Heart left ventricle (tissue), 16 donors: Measurements from ENCODE around the gene CKAP5. TPM values are rescaled to one million over a fixed set of nuclear protein-coding genes. Genes with fewer than 3 reads are reported as not detected.
A peak's percentile ranks its signal among the peaks of the same experiment; 100 is the strongest.

Experiments
- ATAC-seq, 4 donors: fragments of 200-7000 bp; cut with Tn5 transposase; one replicate each; pipeline ENCODE4 v1.9.1; 2020 to 2022; ENCODE audit warnings: moderate library complexity in 4 of 4, mild to moderate bottlenecking in 3 of 4, moderate number of reproducible peaks in 1 of 4
- DNase-seq, 5 donors: peaks; one replicate each; pipeline ENCODE4 v3.0.0-alpha.2; 2020
- H3K27ac ChIP-seq, 12 donors: fragments of 200-600 bp; sonication (generic) in 4 of 12; one replicate each; pipeline versions ENCODE4 v1.5.0 to v1.8.0; 2016 to 2022; ENCODE audit warnings: mild to moderate bottlenecking in 2 of 12
- H3K27me3 ChIP-seq, 9 donors: fragments of 200-600 bp; sonication (generic) in 2 of 9; one replicate each; pipeline versions ENCODE4 v1.5.1 to v1.8.0; 2016 to 2022; ENCODE audit warnings: mild to moderate bottlenecking in 3 of 9
- H3K36me3 ChIP-seq, 9 donors: fragments of 200-600 bp; sonication (generic) in 2 of 9; one replicate each; pipeline versions ENCODE4 v1.5.0 to v1.8.0; 2018 to 2022; ENCODE audit warnings: mild to moderate bottlenecking in 2 of 9
- H3K4me1 ChIP-seq, 12 donors: fragments of 200-600 bp; sonication (generic) in 4 of 12; one replicate each; pipeline versions ENCODE4 v1.5.0 to v1.8.0; 2016 to 2022; ENCODE audit warnings: mild to moderate bottlenecking in 3 of 12
- H3K4me3 ChIP-seq, 12 donors: fragments of 200-600 bp; sonication (generic) in 4 of 12; one replicate each; pipeline versions ENCODE4 v1.5.0 to v1.8.0; 2017 to 2022; ENCODE audit warnings: mild to moderate bottlenecking in 9 of 12, moderate library complexity in 4 of 12
- H3K9me3 ChIP-seq, 12 donors: fragments of 200-600 bp; sonication (generic) in 4 of 12; one replicate each; pipeline versions ENCODE4 v1.5.0 to v1.8.0; 2016 to 2022; ENCODE audit warnings: mild to moderate bottlenecking in 1 of 12
- POLR2A ChIP-seq, 2 donors: fragments of 450-650 bp; IDR thresholded peaks; one replicate each; pipeline ENCODE4 v1.6.1; 2017; ENCODE audit warnings: antibody characterized with exemption in 2 of 2, mild to moderate bottlenecking in 2 of 2, moderate library complexity in 2 of 2
- WGBS, 4 donors: extraction: QIAGEN DNeasy Blood & Tissue Kit in 2 of 4; methylation state at CpG; one replicate each; pipeline versions ENCODE4 v1.1.5 to v1.1.7; 2013 to 2018; 5-methylcytosine and 5-hydroxymethylcytosine counted together
- intact Hi-C, 10 donors: fragments of 100-400 bp; cut with DNase I; formaldehyde crosslinking; loops; one replicate each; pipeline versions ENCODE4 v1.11.1 to v1.14.2; 2022
- polyA plus RNA-seq, 2 donors: library from polyadenylated mRNA; stranded (reverse); fragments of 200-250 nt; gene quantifications; one replicate each; pipeline ENCODE4 v1.2.3, GENCODE V29; 2013
- total RNA-seq, 9 donors: library from RNA; depleted of rRNA in 2 of 9; stranded (reverse); fragments of >200 nt in 2 of 9; fragmentation: NEBNext Ultra II Directional in 3 of 9; extraction: Animal tissue kit (Norgen Biotek cat#: 25700) in 3 of 9; gene quantifications; one replicate each; pipeline versions ENCODE4 v1.1.0 to v1.2.4, GENCODE V29; 2016 to 2023
- TF ChIP-seq, protein P1 (sequence below), 12 donors: fragments of 200-600 bp; sonication (generic) in 4 of 12; IDR thresholded peaks; one replicate each; pipeline versions ENCODE4 v1.5.0 to v1.8.0; 2018 to 2022; ENCODE audit warnings: antibody characterized with exemption in 12 of 12, mild to moderate bottlenecking in 5 of 12
- donor health status: ischemic (EF 13 %, LVEDD 7.1; RV severe dilation, severe dysfunction).
- donor health status: healthy with polysubstance abuse.
- donor health status: DM: no; HTN: yes; CAD: no.
- donor health status: DM: no; HTN: no; CAD: no.
- donor health status: ischemic (EF 25% LVEDD 6.9; RV normal size, moderate dysfunction).
- donor health status: ischemic (EF 25% LVEDD 5.7; RV mildly dilated, moderate dysfunction).
- donor health status: healthy.
- donor health status: DM: yes; HTN: yes; CAD: no.
- donor health status: ischemic (EF 35%, LVEDD 5.7; RV mildly dilated, moderate dysfunction).
- donor health status: nonischemic (EF 11% LVEDD 7.7; RV severe dilation, severe dysfunction).
- donor health status: DM: yes; HTN: yes; CAD: no.
- donor health status: PGD.
- donor health status: ischemic (EF 29% LVEDD 5.4; RV normal size, mild dysfunction).
- donor health status: nonischemic (EF 23%, LVEDD 6.1; RV moderate dilation, normal function).

Gene CKAP5
- total and polyA plus RNA-seq, 11 donors: 12.3 to 108 (median 67.6) TPM

DNA sequence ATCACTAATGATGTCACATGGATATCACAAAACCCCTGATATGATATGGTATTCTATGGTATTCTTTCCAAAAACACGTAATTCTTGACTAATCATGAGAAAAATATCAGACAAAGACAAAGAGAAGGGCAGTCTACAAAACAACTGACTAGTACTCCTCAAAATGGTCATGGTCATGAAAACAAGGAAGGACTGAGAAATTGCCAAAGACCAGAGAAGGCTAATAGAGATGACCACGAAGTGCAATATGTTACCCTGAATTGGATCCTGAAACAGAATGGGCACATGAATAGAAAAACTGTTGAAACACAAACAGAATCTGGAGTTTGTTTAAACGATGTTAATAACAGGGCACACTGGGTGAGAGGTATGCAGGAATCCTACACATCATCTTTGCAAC, 10.2 kb downstream of the CKAP5 start:
- Histone ChIP-seq H3K4me1 (peaks cover 0 to 17% (median 2%) of the 10 kb centered on the region in 12 donors), H3K4me3 (no peak overlapping the region), H3K36me3 (peaks cover 0 to 7% (median 0%) of the 10 kb centered on the region in 9 donors), H3K9me3 (no peaks in the 10 kb centered on the region), H3K27ac (no peak overlapping the region), H3K27me3 (no peaks in the 10 kb centered on the region)
- intact Hi-C loops: no loop called here
- WGBS, 4 donors: 74 to 84% (median 78%) methylated on average over 3 of the region's 3 CpGs
- ATAC-seq (no peak), DNase-seq (no peak)
- no peak for TF ChIP-seq POLR2A (IDR thresholded peaks at IDR 0.05)
- TF ChIP-seq, protein P1, sequence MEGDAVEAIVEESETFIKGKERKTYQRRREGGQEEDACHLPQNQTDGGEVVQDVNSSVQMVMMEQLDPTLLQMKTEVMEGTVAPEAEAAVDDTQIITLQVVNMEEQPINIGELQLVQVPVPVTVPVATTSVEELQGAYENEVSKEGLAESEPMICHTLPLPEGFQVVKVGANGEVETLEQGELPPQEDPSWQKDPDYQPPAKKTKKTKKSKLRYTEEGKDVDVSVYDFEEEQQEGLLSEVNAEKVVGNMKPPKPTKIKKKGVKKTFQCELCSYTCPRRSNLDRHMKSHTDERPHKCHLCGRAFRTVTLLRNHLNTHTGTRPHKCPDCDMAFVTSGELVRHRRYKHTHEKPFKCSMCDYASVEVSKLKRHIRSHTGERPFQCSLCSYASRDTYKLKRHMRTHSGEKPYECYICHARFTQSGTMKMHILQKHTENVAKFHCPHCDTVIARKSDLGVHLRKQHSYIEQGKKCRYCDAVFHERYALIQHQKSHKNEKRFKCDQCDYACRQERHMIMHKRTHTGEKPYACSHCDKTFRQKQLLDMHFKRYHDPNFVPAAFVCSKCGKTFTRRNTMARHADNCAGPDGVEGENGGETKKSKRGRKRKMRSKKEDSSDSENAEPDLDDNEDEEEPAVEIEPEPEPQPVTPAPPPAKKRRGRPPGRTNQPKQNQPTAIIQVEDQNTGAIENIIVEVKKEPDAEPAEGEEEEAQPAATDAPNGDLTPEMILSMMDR (IDR thresholded peaks at IDR 0.05): no peak

DNA sequence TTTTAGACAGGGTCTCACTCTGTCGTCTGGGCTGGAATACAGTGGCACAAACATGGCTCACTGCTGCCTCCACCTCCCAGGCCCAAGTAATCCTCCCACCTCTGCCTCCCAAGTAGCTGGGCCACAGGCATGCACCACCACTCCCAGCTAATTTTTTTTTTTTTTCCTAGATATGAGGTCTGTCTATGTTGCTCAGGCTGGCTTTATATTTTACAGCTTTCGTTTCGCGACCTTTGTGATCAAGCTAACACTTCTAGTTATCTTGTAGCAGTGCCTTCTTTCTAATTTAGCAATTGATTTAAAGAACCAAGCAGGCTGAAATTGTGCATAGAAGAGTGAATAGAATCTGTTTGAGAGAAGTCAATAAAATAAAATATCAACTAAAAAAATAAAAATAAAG, 11.3 kb downstream of the CKAP5 start:
- Histone ChIP-seq H3K36me3 (no peaks in the 10 kb centered on the region), H3K9me3 (no peaks in the 10 kb centered on the region), H3K4me3 (no peak overlapping the region), H3K27me3 (no peaks in the 10 kb centered on the region), H3K27ac (no peak overlapping the region), H3K4me1 (peaks cover 0 to 17% (median 2%) of the 10 kb centered on the region in 12 donors)
- no peak for TF ChIP-seq POLR2A (IDR thresholded peaks at IDR 0.05)
- intact Hi-C loops: no loop called here
- ATAC-seq: no peak
- no peak for DNase-seq
- WGBS, 4 donors: 83 to 93% (median 89%) methylated on average over 4 of the region's 4 CpGs

GRCh38 chr11:46832511-46833214, 13.4 kb downstream of the CKAP5 start:
- Histone ChIP-seq H3K9me3 (no peaks in the 10 kb centered on the region), H3K27ac (no peak overlapping the region), H3K4me1 (peaks cover 0 to 15% (median 7%) of the 10 kb centered on the region in 12 donors), H3K36me3 (no peaks in the 10 kb centered on the region), H3K27me3 (no peaks in the 10 kb centered on the region), H3K4me3 (no peak overlapping the region)
- WGBS, 4 donors: 88 to 92% (median 89%) methylated on average over 5 of the region's 5 CpGs
- peak in 1 of 4 donors; percentile 27 for ATAC-seq
- TF ChIP-seq, protein P1 (IDR thresholded peaks at IDR 0.05): no peak
- TF ChIP-seq POLR2A (IDR thresholded peaks at IDR 0.05): no peak
- DNase-seq: no peak
- intact Hi-C loops: no loop called here

GRCh38 chr11:46827995-46828394, 18.1 kb downstream of the CKAP5 start:
- intact Hi-C loops: loop anchor here in 3 of 10 donors (2.0 kb wide), 1 partner anchor 19 kb away; the partner anchor contains the start of gene CKAP5 (in 3 of the 3)
- ATAC-seq (no peak), DNase-seq (no peak)
- Histone ChIP-seq H3K27ac (no peak overlapping the region), H3K4me1 (peaks cover 0 to 47% (median 32%) of the 10 kb centered on the region in 12 donors), H3K4me3 (no peak overlapping the region), H3K27me3 (no peaks in the 10 kb centered on the region), H3K9me3 (no peaks in the 10 kb centered on the region), H3K36me3 (no peaks in the 10 kb centered on the region)
- no peak for TF ChIP-seq POLR2A (IDR thresholded peaks at IDR 0.05)
- TF ChIP-seq, protein P1 (IDR thresholded peaks at IDR 0.05): no peak
- 52 to 74% (median 71%) methylated on average over 1 of the region's 1 CpG for WGBS, 4 donors
